HepG2 (cell line): ENCODE results near the gene CBLN3. TPM values are rescaled to one million over a fixed set of nuclear protein-coding genes. Genes with fewer than 3 reads are reported as not detected.
A peak's percentile ranks its signal among the peaks of the same experiment; 100 is the strongest.

Experiments
- ARID5B ChIP-seq: IDR thresholded peaks from 2 replicates; pipeline ENCODE4 v1.4.0; 2020; ENCODE audit warnings: mild to moderate bottlenecking, missing genetic modification reagents
- BCLAF1 ChIP-seq: fragments of 450-650 bp; IDR thresholded peaks from 2 replicates; pipeline ENCODE4 v1.6.1; 2017; ENCODE audit warnings: mild to moderate bottlenecking
- CBX2 ChIP-seq, 2 experiments: fragments of 200-600 bp in 1 of 2; sonication (generic); formaldehyde crosslinking in 1 of 2; IDR thresholded peaks; 2 replicates each; pipeline versions ENCODE4 v1.7.0 to v1.8.1; 2018 to 2022; ENCODE audit warnings: low read depth in 2 of 2, low read length in 1 of 2, mild to moderate bottlenecking in 1 of 2, missing genetic modification reagents in 1 of 2
- CBX5 ChIP-seq: sonication (generic); formaldehyde crosslinking; IDR thresholded peaks from 2 replicates; pipeline ENCODE4 v1.4.0; 2020; ENCODE audit warnings: missing genetic modification reagents, borderline replicate concordance
- DBP ChIP-seq: sonication (generic); formaldehyde crosslinking; IDR thresholded peaks from 2 replicates; pipeline ENCODE4 v1.4.0; 2020; ENCODE audit warnings: missing genetic modification reagents; ENCODE audit errors: not compliant biosample characterization
- ETV5 ChIP-seq: IDR thresholded peaks from 2 replicates; pipeline ENCODE4 v1.6.1; 2018; ENCODE audit warnings: missing biosample characterization, missing genetic modification reagents, inconsistent platforms, borderline replicate concordance
- HOXA9 ChIP-seq: sonication (generic); formaldehyde crosslinking; IDR thresholded peaks from 2 replicates; pipeline ENCODE4 v1.8.1; 2022; ENCODE audit warnings: missing genetic modification reagents, mild to moderate bottlenecking, moderate library complexity, borderline replicate concordance
- IRF1 ChIP-seq: sonication (generic); formaldehyde crosslinking; IDR thresholded peaks from 2 replicates; pipeline ENCODE4 v1.4.0; 2020; ENCODE audit warnings: low read depth, mild to moderate bottlenecking, missing genetic modification reagents
- JARID2 ChIP-seq: sonication (generic); formaldehyde crosslinking; IDR thresholded peaks from 2 replicates; pipeline ENCODE4 v1.8.1; 2023; ENCODE audit warnings: missing genetic modification reagents, inconsistent platforms; ENCODE audit not compliant: insufficient replicate concordance
- MTF2 ChIP-seq: sonication (generic); formaldehyde crosslinking; IDR thresholded peaks from 2 replicates; pipeline ENCODE4 v1.5.0; 2020; ENCODE audit warnings: missing genetic modification reagents, borderline replicate concordance
- MYNN ChIP-seq: sonication (generic); formaldehyde crosslinking; IDR thresholded peaks from 2 replicates; pipeline ENCODE4 v1.4.0; 2020; ENCODE audit warnings: mild to moderate bottlenecking, low read depth, missing genetic modification reagents
- PRPF4 ChIP-seq: fragments of 200-400 bp; formaldehyde crosslinking; IDR thresholded peaks from 2 replicates; pipeline ENCODE4 v1.6.1; 2016; ENCODE audit warnings: low read length, low read depth; ENCODE audit not compliant: poor library complexity, severe bottlenecking
- RFXANK ChIP-seq: IDR thresholded peaks from 2 replicates; pipeline ENCODE4 v1.6.1; 2016
- TBL1XR1 ChIP-seq: fragments of 150-350 bp; IDR thresholded peaks from 2 replicates; pipeline ENCODE4 v1.6.1; 2014; ENCODE audit warnings: borderline replicate concordance, low read length; ENCODE audit not compliant: partially characterized antibody
- THAP9 ChIP-seq: sonication (generic); formaldehyde crosslinking; IDR thresholded peaks from 2 replicates; pipeline ENCODE4; 2020; ENCODE audit warnings: missing genetic modification reagents, mild to moderate bottlenecking, borderline replicate concordance
- ZNF101 ChIP-seq: sonication (generic); formaldehyde crosslinking; IDR thresholded peaks from 2 replicates; pipeline ENCODE4 v1.4.0; 2020; ENCODE audit warnings: mild to moderate bottlenecking, low read depth, missing genetic modification reagents, borderline replicate concordance
- ZNF768 ChIP-seq: sonication (generic); formaldehyde crosslinking; IDR thresholded peaks from 2 replicates; pipeline ENCODE4 v1.4.0; 2020; ENCODE audit warnings: missing genetic modification reagents
- polyA plus RNA-seq, 8 experiments: library from polyadenylated mRNA; depleted of rRNA in 3 of 8; stranded (reverse) in 7 of 8; unstranded in 1 of 8; fragments of >200 nt; fragmentation: Illumina TruSeq in 4 of 8; extraction: Trizol in 4 of 8; gene quantifications; 2 replicates each; pipeline versions ENCODE4 v1.2.1 to v1.2.3, GENCODE V29; 2011 to 2016; ENCODE audit warnings: low read depth in 4 of 8, missing spikeins in 1 of 8, mixed read lengths in 1 of 8; ENCODE audit not compliant: insufficient read depth in 1 of 8
- total RNA-seq, 5 experiments: library from RNA; depleted of rRNA; stranded (reverse); fragments of >200 nt; fragmentation: Illumina TruSeq; extraction: Trizol; gene quantifications; 2 replicates each; pipeline ENCODE4 v1.2.3, GENCODE V29; 2016; ENCODE audit warnings: low read depth in 1 of 5

Gene CBLN3
- total and polyA plus RNA-seq, 2 of the 13 experiments (the other 11 are each of a cell fraction or from before 2014, with no cell fraction given), result 0.66 to 0.98 TPM

GRCh38 chr14:24430143-24430681 is 744 bp upstream of the CBLN3 start (continued):
- no peak for TF ChIP-seq DBP (CRISPR knock-in tag)
- peak; percentile 61; the same call in 1 of the 2 replicates for TF ChIP-seq CBX5 (CRISPR knock-in tag)
- peak; percentile 33; the same call in 1 of the 2 replicates for TF ChIP-seq THAP9
- peak; percentile 74 for TF ChIP-seq PRPF4
- no peak for TF ChIP-seq TBL1XR1
- no peak for TF ChIP-seq CBX2 (IDR thresholded peaks at IDR 0.05; ENCODE audit: low read depth, low read length)
- 0 out of 2 replicates have a peak, but pooled peaks have one; percentile 9 for TF ChIP-seq CBX2 (CRISPR knock-in tag; IDR thresholded peaks at IDR 0.05; ENCODE audit: low read depth)
- no peak for TF ChIP-seq ZNF768
- no peak for TF ChIP-seq ZNF101
- no peak for TF ChIP-seq IRF1 (CRISPR knock-in tag)
- no peak; the same call in 1 of the 2 replicates for TF ChIP-seq ARID5B (CRISPR knock-in tag)
- TF ChIP-seq ETV5 (CRISPR knock-in tag), result peak; percentile 74; the same call in 1 of the 2 replicates
- no peak for TF ChIP-seq HOXA9 (CRISPR knock-in tag)
- 0 out of 2 replicates have a peak, but pooled peaks have one; percentile 62 for TF ChIP-seq MYNN (CRISPR knock-in tag)
- TF ChIP-seq BCLAF1, result no peak
- TF ChIP-seq JARID2 (CRISPR knock-in tag), result peak; percentile 30
- 0 out of 2 replicates have a peak, but pooled peaks have one; percentile 78 for TF ChIP-seq MTF2
- no peak for TF ChIP-seq RFXANK (CRISPR knock-in tag)
